Nephron progenitor cell (in vitro differentiated cells): Measurements from ENCODE around the gene SLC35E1.

Source experiments
- DNase-seq: peaks from one replicate; pipeline ENCODE4 v3.0.0; 2021
- H3K27ac Mint-ChIP-seq: 2 replicates; pipeline ENCODE4 v1.8.0; 2021; ENCODE audit warnings: mild to moderate bottlenecking, moderate library complexity, mixed read lengths
- H3K27me3 Mint-ChIP-seq: 2 replicates; pipeline ENCODE4 v1.8.0; 2021; ENCODE audit warnings: mild to moderate bottlenecking, low read depth, mixed read lengths; ENCODE audit not compliant: poor library complexity
- H3K36me3 Mint-ChIP-seq: 2 replicates; pipeline ENCODE4 v1.8.0; 2021; ENCODE audit warnings: low read depth, mixed read lengths
- H3K4me1 Mint-ChIP-seq: 2 replicates; pipeline ENCODE4 v1.8.0; 2021; ENCODE audit warnings: mixed read lengths
- H3K4me3 Mint-ChIP-seq: 2 replicates; pipeline ENCODE4 v1.8.0; 2021; ENCODE audit warnings: mild to moderate bottlenecking, moderate library complexity, mixed read lengths
- H3K9me3 Mint-ChIP-seq: 2 replicates; pipeline ENCODE4 v1.8.0; 2021; ENCODE audit warnings: mild to moderate bottlenecking, moderate library complexity, mixed read lengths
- CTCF ChIP-seq: fragments of 200-600 bp; sonication (generic); IDR thresholded peaks from 2 replicates; pipeline ENCODE4 v1.5.0; 2021; ENCODE audit warnings: antibody characterized with exemption

SLC35E1 gene

GRCh38 chr19:16586477-16586871, 14.3 kb upstream of the SLC35E1 start:
- no peak for TF ChIP-seq CTCF
- no peak for DNase-seq
- no peaks in the 10 kb centered on the region for H3K9me3 Mint-ChIP-seq
- H3K4me3 Mint-ChIP-seq: no peak overlapping the region
- H3K4me1 Mint-ChIP-seq: peaks cover 93% of the 10 kb centered on the region
- H3K36me3 Mint-ChIP-seq: no peaks in the 10 kb centered on the region
- no peaks in the 10 kb centered on the region for H3K27me3 Mint-ChIP-seq
- H3K27ac Mint-ChIP-seq: no peak overlapping the region

GRCh38 chr19:16585808-16586476, 13.7 kb upstream of the SLC35E1 start:
- Mint-ChIP-seq H3K4me1 (peaks cover 96% of the 10 kb centered on the region), H3K36me3 (no peaks in the 10 kb centered on the region), H3K27me3 (no peaks in the 10 kb centered on the region), H3K9me3 (no peaks in the 10 kb centered on the region), H3K4me3 (peak overlapping the region; percentile 38), H3K27ac (peak overlapping the region; percentile 97)
- no peak for TF ChIP-seq CTCF
- no peak for DNase-seq

GRCh38 chr19:16585094-16585801, 13.0 kb upstream of the SLC35E1 start:
- H3K4me3 Mint-ChIP-seq: peak overlapping the region; percentile 52
- H3K27ac Mint-ChIP-seq: peak overlapping the region; percentile 97
- TF ChIP-seq CTCF: no peak
- DNase-seq: no peak
- H3K27me3 Mint-ChIP-seq: no peaks in the 10 kb centered on the region
- H3K4me1 Mint-ChIP-seq: peaks cover 96% of the 10 kb centered on the region
- no peaks in the 10 kb centered on the region for H3K36me3 Mint-ChIP-seq
- H3K9me3 Mint-ChIP-seq: no peaks in the 10 kb centered on the region

GRCh38 chr19:16584248-16585093, 12.3 kb upstream of the SLC35E1 start:
- Mint-ChIP-seq H3K4me3 (peak overlapping the region; percentile 52), H3K27me3 (no peaks in the 10 kb centered on the region), H3K4me1 (peaks cover 89% of the 10 kb centered on the region), H3K27ac (peak overlapping the region; percentile 97), H3K36me3 (no peaks in the 10 kb centered on the region), H3K9me3 (no peaks in the 10 kb centered on the region)
- TF ChIP-seq CTCF: no peak
- peak; percentile 83 for DNase-seq

- no peak for DNase-seq
- Mint-ChIP-seq H3K27ac (no peak overlapping the region), H3K27me3 (no peaks in the 10 kb centered on the region), H3K4me1 (peaks cover 71% of the 10 kb centered on the region), H3K36me3 (no peaks in the 10 kb centered on the region), H3K9me3 (no peaks in the 10 kb centered on the region), H3K4me3 (no peak overlapping the region)
- TF ChIP-seq CTCF: no peak
These were observed 10.5 kb upstream of the SLC35E1 start for GRCh38 chr19:16582486-16583261.
